HepG2 (cell line): Measurements from ENCODE around the gene ASTN2. TPM values are rescaled to one million over a fixed set of nuclear protein-coding genes. Genes with fewer than 3 reads are reported as not detected.

Experiments used
- AKAP8 ChIP-seq: sonication (generic); formaldehyde crosslinking; IDR thresholded peaks from 2 replicates; pipeline ENCODE4 v1.5.1; 2020; ENCODE audit warnings: mild to moderate bottlenecking, missing genetic modification reagents
- CEBPG ChIP-seq: IDR thresholded peaks from 2 replicates; pipeline ENCODE4 v1.6.1; 2016
- EP300 ChIP-seq, 3 experiments: sonication (generic) in 1 of 3; formaldehyde crosslinking in 1 of 3; IDR thresholded peaks; 2 replicates each; pipeline versions ENCODE4 v1.5.1 to v1.6.1; 2011 to 2020; ENCODE audit warnings: low read depth in 2 of 3, low read length in 2 of 3, borderline replicate concordance in 1 of 3, improper control_type of control experiment in 1 of 3, mild to moderate bottlenecking in 1 of 3, missing genetic modification reagents in 1 of 3, moderate library complexity in 1 of 3
- FOSL2 ChIP-seq: sonication (generic); formaldehyde crosslinking; IDR thresholded peaks from 2 replicates; pipeline ENCODE4 v1.4.0; 2020; ENCODE audit warnings: missing genetic modification reagents
- KAT7 ChIP-seq: IDR thresholded peaks from 2 replicates; pipeline ENCODE4 v1.6.1; 2018; ENCODE audit warnings: borderline replicate concordance, missing compliant biosample characterization
- MAFK ChIP-seq, 2 experiments: IDR thresholded peaks in 1 of 2; conservative IDR thresholded peaks in 1 of 2; 2 replicates each; pipeline ENCODE4 v1.6.1; 2011; ENCODE audit warnings: improper control_type of control experiment in 2 of 2, low read length in 2 of 2
- PITX1 ChIP-seq: sonication (generic); formaldehyde crosslinking; IDR thresholded peaks from 2 replicates; pipeline ENCODE4 v1.5.1; 2020; ENCODE audit warnings: mild to moderate bottlenecking, missing genetic modification reagents
- RORA ChIP-seq: sonication (generic); formaldehyde crosslinking; IDR thresholded peaks from 2 replicates; pipeline ENCODE4 v1.5.0; 2020; ENCODE audit warnings: mild to moderate bottlenecking, missing genetic modification reagents, moderate library complexity
- RXRB ChIP-seq: IDR thresholded peaks from 2 replicates; pipeline ENCODE4 v1.6.1; 2016; ENCODE audit warnings: borderline replicate concordance, missing genetic modification reagents, missing compliant biosample characterization
- SCMH1 ChIP-seq: sonication (generic); formaldehyde crosslinking; IDR thresholded peaks from 2 replicates; pipeline ENCODE4 v1.9.0; 2021; ENCODE audit warnings: missing genetic modification reagents, mild to moderate bottlenecking, borderline replicate concordance
- SNAPC5 ChIP-seq: sonication (generic); formaldehyde crosslinking; IDR thresholded peaks from 2 replicates; pipeline ENCODE4 v1.8.1; 2023; ENCODE audit warnings: mild to moderate bottlenecking, missing genetic modification reagents, borderline replicate concordance
- SNRNP70 ChIP-seq: fragments of 200-400 bp; formaldehyde crosslinking; IDR thresholded peaks from 2 replicates; pipeline ENCODE4 v1.6.1; 2017; ENCODE audit warnings: mild to moderate bottlenecking, low read depth, low read length, moderate library complexity
- SP4 ChIP-seq: sonication (generic); formaldehyde crosslinking; IDR thresholded peaks from 2 replicates; pipeline ENCODE4 v1.8.1; 2023; ENCODE audit warnings: mild to moderate bottlenecking, missing genetic modification reagents
- TFAP4 ChIP-seq: sonication (generic); IDR thresholded peaks from 2 replicates; pipeline ENCODE4 v1.6.1; 2016; ENCODE audit warnings: low read depth, borderline replicate concordance
- ZFP36L2 ChIP-seq: sonication (generic); formaldehyde crosslinking; IDR thresholded peaks from 2 replicates; pipeline ENCODE4 v1.4.0; 2020; ENCODE audit warnings: missing genetic modification reagents
- ZNF124 ChIP-seq: sonication (generic); formaldehyde crosslinking; IDR thresholded peaks from 2 replicates; pipeline ENCODE4 v1.4.0; 2020; ENCODE audit warnings: missing genetic modification reagents
- ZNF552 ChIP-seq: sonication (generic); formaldehyde crosslinking; IDR thresholded peaks from 2 replicates; pipeline ENCODE4 v1.9.0; 2022; ENCODE audit warnings: missing genetic modification reagents, mild to moderate bottlenecking, borderline replicate concordance
- ZNF614 ChIP-seq: IDR thresholded peaks from 2 replicates; pipeline ENCODE4 v1.6.1; 2018; ENCODE audit warnings: missing biosample characterization, missing genetic modification reagents, inconsistent platforms, borderline replicate concordance
- ZNF644 ChIP-seq: IDR thresholded peaks from 2 replicates; pipeline ENCODE4 v1.6.1; 2016; ENCODE audit warnings: low read depth
- ZSCAN22 ChIP-seq: sonication (generic); formaldehyde crosslinking; IDR thresholded peaks from 2 replicates; pipeline ENCODE4 v1.4.0; 2020; ENCODE audit warnings: mild to moderate bottlenecking, missing genetic modification reagents
- polyA plus RNA-seq, 8 experiments: library from polyadenylated mRNA; depleted of rRNA in 3 of 8; stranded (reverse) in 7 of 8; unstranded in 1 of 8; fragments of >200 nt; fragmentation: Illumina TruSeq in 4 of 8; extraction: Trizol in 4 of 8; gene quantifications; 2 replicates each; pipeline versions ENCODE4 v1.2.1 to v1.2.3, GENCODE V29; 2011 to 2016; ENCODE audit warnings: low read depth in 4 of 8, missing spikeins in 1 of 8, mixed read lengths in 1 of 8; ENCODE audit not compliant: insufficient read depth in 1 of 8
- total RNA-seq, 5 experiments: library from RNA; depleted of rRNA; stranded (reverse); fragments of >200 nt; fragmentation: Illumina TruSeq; extraction: Trizol; gene quantifications; 2 replicates each; pipeline ENCODE4 v1.2.3, GENCODE V29; 2016; ENCODE audit warnings: low read depth in 1 of 5
- TF ChIP-seq, protein P1 (sequence below): sonication (generic); formaldehyde crosslinking; IDR thresholded peaks from 2 replicates; pipeline ENCODE4 v1.5.1; 2020; ENCODE audit warnings: mild to moderate bottlenecking, missing genetic modification reagents, moderate library complexity
- TF ChIP-seq, protein P2 (sequence below): sonication (generic); formaldehyde crosslinking; conservative IDR thresholded peaks from 2 replicates; pipeline ENCODE4 v1.8.0; 2022; ENCODE audit warnings: low read depth, missing genetic modification reagents
- TF ChIP-seq, protein P3 (sequence below): sonication (generic); formaldehyde crosslinking; IDR thresholded peaks from 2 replicates; pipeline ENCODE4 v1.8.0; 2022; ENCODE audit warnings: missing genetic modification reagents, mild to moderate bottlenecking, moderate library complexity, borderline replicate concordance

The ASTN2 gene
- total and polyA plus RNA-seq, 2 of the 13 experiments (the other 11 are each of a cell fraction or from before 2014, with no cell fraction given): 5.2 to 13.5 TPM

DNA sequence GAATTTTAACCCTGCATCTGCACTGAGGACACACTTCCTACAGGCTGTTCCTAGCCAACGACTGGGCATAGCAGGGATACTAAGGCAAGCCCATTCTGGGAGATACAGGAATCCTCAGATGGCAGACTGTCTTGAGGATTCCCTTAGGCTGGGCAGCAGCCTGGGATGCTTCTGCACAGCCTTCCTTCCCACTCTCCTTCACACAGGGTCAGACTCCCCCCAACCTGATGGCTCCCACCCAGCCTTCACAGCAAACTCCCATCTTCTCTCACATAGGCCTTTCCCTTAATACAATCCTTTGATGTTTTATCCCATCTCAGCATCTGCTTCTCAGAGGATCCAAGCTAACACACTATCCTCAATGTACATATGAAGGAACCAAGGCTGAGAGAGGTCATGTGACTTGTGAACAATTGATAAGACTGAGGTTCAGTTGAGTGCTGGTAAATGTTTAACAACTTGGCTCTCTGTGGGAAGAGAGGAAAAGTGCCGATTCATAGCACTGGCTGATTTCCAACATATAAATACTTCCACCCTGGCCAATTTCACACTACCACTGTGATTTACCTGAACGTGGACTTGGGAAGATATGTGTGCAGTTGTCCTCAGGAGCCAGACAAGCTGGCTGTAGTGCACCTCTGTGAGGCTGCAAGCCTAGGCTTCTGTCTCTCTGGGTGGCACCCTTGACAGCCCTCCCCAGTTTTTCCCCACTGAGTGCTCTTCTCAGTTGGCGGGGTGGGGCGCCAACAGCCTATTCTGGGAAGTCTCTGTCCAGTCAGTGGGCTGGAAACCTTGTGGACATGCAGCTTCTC, 848.0 kb downstream of the ASTN2 start (continued):
- TF ChIP-seq, protein P1, sequence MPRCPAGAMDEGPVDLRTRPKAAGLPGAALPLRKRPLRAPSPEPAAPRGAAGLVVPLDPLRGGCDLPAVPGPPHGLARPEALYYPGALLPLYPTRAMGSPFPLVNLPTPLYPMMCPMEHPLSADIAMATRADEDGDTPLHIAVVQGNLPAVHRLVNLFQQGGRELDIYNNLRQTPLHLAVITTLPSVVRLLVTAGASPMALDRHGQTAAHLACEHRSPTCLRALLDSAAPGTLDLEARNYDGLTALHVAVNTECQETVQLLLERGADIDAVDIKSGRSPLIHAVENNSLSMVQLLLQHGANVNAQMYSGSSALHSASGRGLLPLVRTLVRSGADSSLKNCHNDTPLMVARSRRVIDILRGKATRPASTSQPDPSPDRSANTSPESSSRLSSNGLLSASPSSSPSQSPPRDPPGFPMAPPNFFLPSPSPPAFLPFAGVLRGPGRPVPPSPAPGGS (CRISPR knock-in tag): no peak
- no peak for TF ChIP-seq SCMH1 (CRISPR knock-in tag)
- TF ChIP-seq PITX1 (CRISPR knock-in tag): no peak
- TF ChIP-seq SP4 (CRISPR knock-in tag): no peak
- TF ChIP-seq KAT7: no peak
- TF ChIP-seq, protein P2, sequence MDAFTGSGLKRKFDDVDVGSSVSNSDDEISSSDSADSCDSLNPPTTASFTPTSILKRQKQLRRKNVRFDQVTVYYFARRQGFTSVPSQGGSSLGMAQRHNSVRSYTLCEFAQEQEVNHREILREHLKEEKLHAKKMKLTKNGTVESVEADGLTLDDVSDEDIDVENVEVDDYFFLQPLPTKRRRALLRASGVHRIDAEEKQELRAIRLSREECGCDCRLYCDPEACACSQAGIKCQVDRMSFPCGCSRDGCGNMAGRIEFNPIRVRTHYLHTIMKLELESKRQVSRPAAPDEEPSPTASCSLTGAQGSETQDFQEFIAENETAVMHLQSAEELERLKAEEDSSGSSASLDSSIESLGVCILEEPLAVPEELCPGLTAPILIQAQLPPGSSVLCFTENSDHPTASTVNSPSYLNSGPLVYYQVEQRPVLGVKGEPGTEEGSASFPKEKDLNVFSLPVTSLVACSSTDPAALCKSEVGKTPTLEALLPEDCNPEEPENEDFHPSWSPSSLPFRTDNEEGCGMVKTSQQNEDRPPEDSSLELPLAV (CRISPR knock-in tag): no peak
- TF ChIP-seq SNAPC5 (CRISPR knock-in tag): no peak
- TF ChIP-seq ZSCAN22 (CRISPR knock-in tag): no peak
- 0 out of 2 replicates have a peak, but pooled peaks have one; percentile 28 for TF ChIP-seq ZNF124 (CRISPR knock-in tag)
- TF ChIP-seq ZFP36L2 (CRISPR knock-in tag): no peak
- TF ChIP-seq ZNF644 (CRISPR knock-in tag): peak; percentile 30; the same call in 1 of the 2 replicates
- peak; percentile 53 to 82; a peak in 3 of 4 replicates for TF ChIP-seq MAFK (conservative IDR thresholded peaks at IDR 0.05 in 1 of 2, IDR thresholded peaks at IDR 0.05 in 1 of 2; ENCODE audit: low read length in 2 of 2)
- no peak for TF ChIP-seq RORA (CRISPR knock-in tag)
- TF ChIP-seq, protein P3, sequence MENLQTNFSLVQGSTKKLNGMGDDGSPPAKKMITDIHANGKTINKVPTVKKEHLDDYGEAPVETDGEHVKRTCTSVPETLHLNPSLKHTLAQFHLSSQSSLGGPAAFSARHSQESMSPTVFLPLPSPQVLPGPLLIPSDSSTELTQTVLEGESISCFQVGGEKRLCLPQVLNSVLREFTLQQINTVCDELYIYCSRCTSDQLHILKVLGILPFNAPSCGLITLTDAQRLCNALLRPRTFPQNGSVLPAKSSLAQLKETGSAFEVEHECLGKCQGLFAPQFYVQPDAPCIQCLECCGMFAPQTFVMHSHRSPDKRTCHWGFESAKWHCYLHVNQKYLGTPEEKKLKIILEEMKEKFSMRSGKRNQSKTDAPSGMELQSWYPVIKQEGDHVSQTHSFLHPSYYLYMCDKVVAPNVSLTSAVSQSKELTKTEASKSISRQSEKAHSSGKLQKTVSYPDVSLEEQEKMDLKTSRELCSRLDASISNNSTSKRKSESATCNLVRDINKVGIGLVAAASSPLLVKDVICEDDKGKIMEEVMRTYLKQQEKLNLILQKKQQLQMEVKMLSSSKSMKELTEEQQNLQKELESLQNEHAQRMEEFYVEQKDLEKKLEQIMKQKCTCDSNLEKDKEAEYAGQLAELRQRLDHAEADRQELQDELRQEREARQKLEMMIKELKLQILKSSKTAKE: no peak
- TF ChIP-seq AKAP8 (CRISPR knock-in tag): no peak
- peak in 1 of 2 experiments; percentile 75; a peak in 2 of 4 replicates for TF ChIP-seq EP300 (IDR thresholded peaks at IDR 0.05; ENCODE audit: low read depth in 2 of 2, low read length in 2 of 2)
- TF ChIP-seq EP300 (CRISPR knock-in tag; IDR thresholded peaks at IDR 0.05; ENCODE audit: borderline replicate concordance): no peak
- TF ChIP-seq CEBPG (CRISPR knock-in tag): 0 out of 2 replicates have a peak, but pooled peaks have one; percentile 20
- TF ChIP-seq ZNF614 (CRISPR knock-in tag): peak; percentile 32; the same call in 1 of the 2 replicates
- TF ChIP-seq ZNF552 (CRISPR knock-in tag): no peak
- no peak for TF ChIP-seq SNRNP70
- TF ChIP-seq FOSL2 (CRISPR knock-in tag): peak; percentile 25; the same call in 1 of the 2 replicates
- TF ChIP-seq TFAP4: no peak
- peak; percentile 76 for TF ChIP-seq RXRB (CRISPR knock-in tag)
